CD4-positive, alpha-beta T cell (primary cell): ENCODE data around the gene PROB1. TPM values are rescaled to one million over a fixed set of nuclear protein-coding genes. Genes with fewer than 3 reads are reported as not detected.

Experiments
- ATAC-seq: fragments of 200-7000 bp; cut with Tn5 transposase; one replicate; pipeline ENCODE4 v1.10.0; 2022; ENCODE audit warnings: mild to moderate bottlenecking; ENCODE audit not compliant: poor library complexity
- CTCF ChIA-PET: fragments of 350-600 bp; sonication (Branson Sonifier 250); formaldehyde crosslinking; loops from one replicate; lab custom pipeline; 2021; ENCODE audit warnings: antibody characterized with exemption, inconsistent platforms; lab: Charles Lee
- POLR2A ChIA-PET: fragments of 350-600 bp; sonication (Branson Sonifier 250); formaldehyde crosslinking; loops from one replicate; lab custom pipeline; 2021; ENCODE audit warnings: antibody characterized with exemption, inconsistent platforms; lab: Charles Lee
- DNase-seq, 14 experiments: peaks; one replicate each; pipeline ENCODE4 v3.0.0-alpha.2; 2013 to 2020; ENCODE audit warnings: mixed read lengths in 2 of 14
- H3K27ac ChIP-seq, 2 donors: one replicate each; pipeline versions ENCODE4 v1.5.1 to v1.7.0; 2013; ENCODE audit warnings: low read length in 2 of 2, low read depth in 1 of 2, mild to moderate bottlenecking in 1 of 2
- H3K27me3 ChIP-seq, 2 experiments: 1 replicate in 1 of 2; 2 replicates in 1 of 2; pipeline versions ENCODE4 v1.6.1 to v1.7.0; 2013; ENCODE audit warnings: low read length in 2 of 2, control low read depth in 1 of 2, mild to moderate bottlenecking in 1 of 2, moderate library complexity in 1 of 2; ENCODE audit not compliant: insufficient read depth in 2 of 2, control insufficient read depth in 1 of 2
- H3K36me3 ChIP-seq: one replicate; pipeline ENCODE4 v1.6.1; 2013; ENCODE audit warnings: low read length, control low read depth; ENCODE audit not compliant: insufficient read depth
- H3K4me1 ChIP-seq: one replicate; pipeline ENCODE4 v1.6.1; 2013; ENCODE audit warnings: low read length, control low read depth; ENCODE audit not compliant: insufficient read depth
- H3K4me3 ChIP-seq: one replicate; pipeline ENCODE4 v1.5.1; 2013; ENCODE audit warnings: mild to moderate bottlenecking, low read length, moderate library complexity
- H3K9me3 ChIP-seq, 2 experiments: 1 replicate in 1 of 2; 2 replicates in 1 of 2; pipeline versions ENCODE4 v1.6.1 to v1.7.0; 2013; ENCODE audit warnings: low read length in 2 of 2, mild to moderate bottlenecking in 2 of 2, control low read depth in 1 of 2, moderate library complexity in 1 of 2; ENCODE audit not compliant: control insufficient read depth in 1 of 2, insufficient read depth in 1 of 2
- H3K27ac Mint-ChIP-seq: one replicate; pipeline ENCODE4 v1.8.0; 2020; ENCODE audit warnings: mixed read lengths
- H3K27me3 Mint-ChIP-seq: one replicate; pipeline ENCODE4 v1.8.0; 2021; ENCODE audit warnings: mixed read lengths
- H3K36me3 Mint-ChIP-seq: one replicate; pipeline ENCODE4 v1.8.0; 2021; ENCODE audit warnings: low read depth, mixed read lengths
- H3K4me1 Mint-ChIP-seq: one replicate; pipeline ENCODE4 v1.8.0; 2021; ENCODE audit warnings: low read depth, mixed read lengths
- H3K4me3 Mint-ChIP-seq: one replicate; pipeline ENCODE4 v1.8.0; 2020; ENCODE audit warnings: mild to moderate bottlenecking, mixed read lengths
- H3K9me3 Mint-ChIP-seq: one replicate; pipeline ENCODE4 v1.8.0; 2020; ENCODE audit warnings: mixed read lengths
- CTCF ChIP-seq: fragments of 200-600 bp; IDR thresholded peaks from one replicate; pipeline ENCODE4 v1.8.0; 2022; ENCODE audit warnings: antibody characterized with exemption, mild to moderate bottlenecking
- intact Hi-C, 2 experiments: fragments of 100-400 bp; cut with DNase I in 1 of 2; cut with micrococcal nuclease in 1 of 2; formaldehyde crosslinking; loops; one replicate each; pipeline versions ENCODE4 v1.15.1 to v1.9.0; 2023 to 2025; cut with DNase I, micrococcal nuclease
- total RNA-seq, 174 experiments: library from RNA in 2 of 174; stranded (reverse) in 2 of 174; gene quantifications; one replicate each; pipeline ENCODE4 v1.2.3 and lab custom pipeline; 2021 to 2026

PROB1 gene
- total RNA-seq, 2 experiments from 2014 or later: 0.25 to 0.41 TPM

- TF ChIP-seq CTCF: no peak
- ChIA-PET CTCF (interaction anchor here (0.8 to 1.3 kb wide), 2 partner anchors 12 to 102 kb away, joined by 3 to 4 read pairs; partner anchors contain the start of gene SPATA24), POLR2A (interaction anchor here (1.7 kb wide), 1 partner anchor 66 kb away, joined by 6 read pairs; the partner anchor contains the start of gene STING1)
- Mint-ChIP-seq H3K4me3 (no peak overlapping the region), H3K9me3 (no peaks in the 10 kb centered on the region), H3K4me1 (peaks cover 23% of the 10 kb centered on the region), H3K27ac (no peak overlapping the region), H3K36me3 (peaks cover 33% of the 10 kb centered on the region), H3K27me3 (no peaks in the 10 kb centered on the region)
- Histone ChIP-seq H3K9me3 (no peaks in the 10 kb centered on the region), H3K27ac (no peak overlapping the region), H3K27me3 (no peaks in the 10 kb centered on the region), H3K4me3 (no peak overlapping the region), H3K36me3 (peaks cover 5% of the 10 kb centered on the region), H3K4me1 (peaks cover 19% of the 10 kb centered on the region)
- intact Hi-C loops: no loop called here
- DNase-seq: no peak
- no peak for ATAC-seq
Observed at GRCh38 chr5:139415869-139416268, 21.0 kb upstream of the PROB1 start.

GRCh38 chr5:139415221-139415861, 20.4 kb upstream of the PROB1 start:
- Mint-ChIP-seq H3K27ac (no peak overlapping the region), H3K27me3 (no peaks in the 10 kb centered on the region), H3K36me3 (peaks cover 28% of the 10 kb centered on the region), H3K4me3 (no peak overlapping the region), H3K9me3 (no peaks in the 10 kb centered on the region), H3K4me1 (peaks cover 23% of the 10 kb centered on the region)
- peaks cover 19% of the 10 kb centered on the region for H3K4me1 ChIP-seq
- H3K36me3 ChIP-seq: peaks cover 5% of the 10 kb centered on the region
- H3K9me3 ChIP-seq: no peaks in the 10 kb centered on the region
- no peak for TF ChIP-seq CTCF
- POLR2A ChIA-PET: interaction anchor here (0.7 to 1.7 kb wide), 3 partner anchors 25 to 73 kb away, joined by 3 to 6 read pairs (median 3); partner anchors contain the start of genes MZB1 and STING1
- CTCF ChIA-PET: interaction anchor here (0.8 to 1.3 kb wide), 2 partner anchors 12 to 102 kb away, joined by 3 to 4 read pairs; partner anchors contain the start of gene SPATA24
- H3K27ac ChIP-seq: no peak overlapping the region
- DNase-seq (no peak), ATAC-seq (peak; percentile 22)
- H3K4me3 ChIP-seq: no peak overlapping the region
- intact Hi-C loops: no loop called here
- no peaks in the 10 kb centered on the region for H3K27me3 ChIP-seq

- DNase-seq: peak in 2 of 14 experiments; percentile 28 to 31
- H3K27me3 ChIP-seq: no peaks in the 10 kb centered on the region
- H3K9me3 Mint-ChIP-seq: no peaks in the 10 kb centered on the region
- H3K36me3 Mint-ChIP-seq: peaks cover 21% of the 10 kb centered on the region
- H3K4me3 Mint-ChIP-seq: peak overlapping the region; percentile 27
- peaks cover 19% of the 10 kb centered on the region for H3K4me1 ChIP-seq
- H3K27ac ChIP-seq: no peak overlapping the region
- POLR2A ChIA-PET: interaction anchor here (0.7 to 1.7 kb wide), 5 partner anchors 11 to 73 kb away, joined by 3 to 6 read pairs (median 3); partner anchors contain the start of genes MZB1, SPATA24 and STING1
- H3K27me3 Mint-ChIP-seq: no peaks in the 10 kb centered on the region
- peaks cover 5% of the 10 kb centered on the region for H3K36me3 ChIP-seq
- H3K27ac Mint-ChIP-seq: no peak overlapping the region
- H3K4me1 Mint-ChIP-seq: peaks cover 23% of the 10 kb centered on the region
- no peaks in the 10 kb centered on the region for H3K9me3 ChIP-seq
- no peak overlapping the region for H3K4me3 ChIP-seq
- CTCF ChIA-PET: interaction anchor here (1.3 to 1.6 kb wide), 2 partner anchors 8 to 103 kb away, joined by 4 read pairs; no protein-coding TSS in a partner anchor
- peak; percentile 82 for ATAC-seq
- no peak for TF ChIP-seq CTCF
- intact Hi-C loops: no loop called here
Observed at GRCh38 chr5:139414581-139415130, 19.8 kb upstream of the PROB1 start.
